Karpas-422 (cell line): Measurements from ENCODE around the gene ASH1L. TPM values are rescaled to one million over a fixed set of nuclear protein-coding genes. Genes with fewer than 3 reads are reported as not detected.

Experiments used
- DNase-seq: peaks from one replicate; pipeline ENCODE4 v3.0.0-alpha.2; 2015
- H2AFZ ChIP-seq: fragments of 200-600 bp; sonication (generic); 2 replicates; pipeline ENCODE4 v1.6.1; 2014; ENCODE audit warnings: antibody characterized with exemption, low read length, mixed read lengths
- H3K27ac ChIP-seq: fragments of 200-600 bp; sonication (generic); 2 replicates; pipeline ENCODE4 v1.5.1; 2014; ENCODE audit warnings: mild to moderate bottlenecking, low read length, moderate library complexity
- H3K27me3 ChIP-seq: fragments of 200-600 bp; sonication (generic); 2 replicates; pipeline ENCODE4 v1.6.1; 2014; ENCODE audit warnings: low read length, mixed read lengths
- H3K36me3 ChIP-seq: fragments of 200-600 bp; sonication (generic); 2 replicates; pipeline ENCODE4 v1.6.1; 2014; ENCODE audit warnings: low read length, mixed read lengths; ENCODE audit not compliant: insufficient read depth
- H3K4me1 ChIP-seq: fragments of 200-600 bp; sonication (generic); 2 replicates; pipeline ENCODE4 v1.6.1; 2014; ENCODE audit warnings: mild to moderate bottlenecking, low read length, mixed read lengths
- H3K4me2 ChIP-seq: fragments of 200-600 bp; sonication (generic); 2 replicates; pipeline ENCODE4 v1.6.1; 2014; ENCODE audit warnings: low read length, low read depth, mild to moderate bottlenecking; ENCODE audit not compliant: poor library complexity, severe bottlenecking
- H3K4me3 ChIP-seq: fragments of 200-600 bp; sonication (generic); 2 replicates; pipeline ENCODE4 v1.5.1; 2014; ENCODE audit warnings: mild to moderate bottlenecking, antibody characterized with exemption, low read length, mixed read lengths
- H3K79me2 ChIP-seq: fragments of 200-600 bp; sonication (generic); 2 replicates; pipeline ENCODE4 v1.6.1; 2014; ENCODE audit warnings: mild to moderate bottlenecking, low read length, mixed read lengths
- H3K9ac ChIP-seq: fragments of 200-600 bp; sonication (generic); 2 replicates; pipeline ENCODE4 v1.6.0; 2014; ENCODE audit warnings: low read length
- H3K9me2 ChIP-seq: fragments of 200-600 bp; sonication (generic), shearing (Covaris generic); replicated peaks from 2 replicates; pipeline ENCODE4 v1.6.0; 2014; ENCODE audit warnings: mild to moderate bottlenecking, low read length, moderate library complexity; ENCODE audit not compliant: insufficient read depth
- H3K9me3 ChIP-seq: fragments of 300-700, 200-600 bp; sonication (generic); 2 replicates; pipeline ENCODE4 v1.6.1; 2014; ENCODE audit warnings: low read length, mixed read lengths
- H4K20me1 ChIP-seq: fragments of 200-600 bp; sonication (generic); 2 replicates; pipeline ENCODE4 v1.6.1; 2014; ENCODE audit warnings: mild to moderate bottlenecking, antibody characterized with exemption, low read length, low read depth; ENCODE audit not compliant: insufficient read depth
- total RNA-seq: library from RNA; depleted of rRNA; stranded (reverse); fragments of >200 nt; shearing (Covaris generic); gene quantifications from 2 replicates; pipeline ENCODE4 v1.2.3, GENCODE V29; 2014; ENCODE audit warnings: low replicate concordance

Gene ASH1L
- total RNA-seq, 1 experiment from 2014 or later, result 45.1 TPM

GRCh38 chr1:155300553-155301329, 261.9 kb downstream of the ASH1L start:
- Histone ChIP-seq H3K4me2 (no peak overlapping the region), H2AFZ (no peak overlapping the region), H3K9me2 (no peaks in the 10 kb centered on the region), H3K27ac (no peak overlapping the region), H3K4me3 (no peak overlapping the region), H3K79me2 (no peaks in the 10 kb centered on the region), H3K9me3 (no peaks in the 10 kb centered on the region), H3K9ac (no peak overlapping the region), H3K27me3 (no peaks in the 10 kb centered on the region), H3K36me3 (no peaks in the 10 kb centered on the region), H4K20me1 (no peaks in the 10 kb centered on the region), H3K4me1 (peaks cover 2% of the 10 kb centered on the region; the same call in 1 of the 2 replicates)
- DNase-seq, result no peak

- Histone ChIP-seq H3K79me2 (no peaks in the 10 kb centered on the region), H4K20me1 (no peaks in the 10 kb centered on the region), H3K4me2 (no peak overlapping the region), H3K9ac (no peak overlapping the region), H3K36me3 (no peaks in the 10 kb centered on the region), H3K27me3 (no peaks in the 10 kb centered on the region), H3K4me3 (no peak overlapping the region), H3K27ac (no peak overlapping the region), H2AFZ (no peak overlapping the region), H3K9me3 (no peaks in the 10 kb centered on the region), H3K9me2 (no peaks in the 10 kb centered on the region), H3K4me1 (peaks cover 2% of the 10 kb centered on the region; the same call in 1 of the 2 replicates)
- no peak for DNase-seq
Measured at GRCh38 chr1:155300024-155300423, 262.6 kb downstream of the ASH1L start.

GRCh38 chr1:155297384-155297783, 265.2 kb downstream of the ASH1L start:
- H3K79me2 ChIP-seq, result no peaks in the 10 kb centered on the region
- peaks cover 2% of the 10 kb centered on the region; the same call in 1 of the 2 replicates for H3K4me1 ChIP-seq
- H3K9me2 ChIP-seq, result no peaks in the 10 kb centered on the region
- H3K36me3 ChIP-seq, result no peaks in the 10 kb centered on the region
- no peak overlapping the region for H2AFZ ChIP-seq
- H4K20me1 ChIP-seq, result no peaks in the 10 kb centered on the region
- H3K4me3 ChIP-seq, result no peak overlapping the region
- no peak overlapping the region for H3K9ac ChIP-seq
- no peaks in the 10 kb centered on the region for H3K9me3 ChIP-seq
- no peak overlapping the region for H3K27ac ChIP-seq
- no peak for DNase-seq
- H3K27me3 ChIP-seq, result no peaks in the 10 kb centered on the region
- no peak overlapping the region for H3K4me2 ChIP-seq

- H3K79me2 ChIP-seq, result no peaks in the 10 kb centered on the region
- H3K4me2 ChIP-seq, result no peak overlapping the region
- H3K9ac ChIP-seq, result no peak overlapping the region
- H3K27me3 ChIP-seq, result no peaks in the 10 kb centered on the region
- no peak overlapping the region for H2AFZ ChIP-seq
- H3K4me3 ChIP-seq, result no peak overlapping the region
- H3K27ac ChIP-seq, result no peak overlapping the region
- no peaks in the 10 kb centered on the region for H4K20me1 ChIP-seq
- H3K9me2 ChIP-seq, result no peaks in the 10 kb centered on the region
- H3K36me3 ChIP-seq, result no peaks in the 10 kb centered on the region
- DNase-seq, result no peak
- H3K9me3 ChIP-seq, result no peaks in the 10 kb centered on the region
- H3K4me1 ChIP-seq, result peaks cover 2% of the 10 kb centered on the region; the same call in 1 of the 2 replicates
Measured at GRCh38 chr1:155296661-155297060, 265.9 kb downstream of the ASH1L start.

GRCh38 chr1:155295942-155296267, 266.7 kb downstream of the ASH1L start:
- Histone ChIP-seq H3K9me3 (no peaks in the 10 kb centered on the region), H2AFZ (no peak overlapping the region), H3K4me2 (no peak overlapping the region), H3K4me1 (peaks cover 2% of the 10 kb centered on the region; the same call in 1 of the 2 replicates), H3K36me3 (no peaks in the 10 kb centered on the region), H4K20me1 (no peaks in the 10 kb centered on the region), H3K9ac (no peak overlapping the region), H3K27ac (no peak overlapping the region), H3K79me2 (no peaks in the 10 kb centered on the region), H3K27me3 (no peaks in the 10 kb centered on the region), H3K4me3 (no peak overlapping the region), H3K9me2 (no peaks in the 10 kb centered on the region)
- no peak for DNase-seq

- H3K4me2 ChIP-seq, result no peak overlapping the region
- H3K9ac ChIP-seq, result no peak overlapping the region
- no peaks in the 10 kb centered on the region for H4K20me1 ChIP-seq
- no peaks in the 10 kb centered on the region for H3K9me2 ChIP-seq
- H3K27ac ChIP-seq, result no peak overlapping the region
- H3K27me3 ChIP-seq, result no peaks in the 10 kb centered on the region
- no peaks in the 10 kb centered on the region for H3K79me2 ChIP-seq
- DNase-seq, result no peak
- no peak overlapping the region for H2AFZ ChIP-seq
- H3K36me3 ChIP-seq, result no peaks in the 10 kb centered on the region
- no peak overlapping the region for H3K4me3 ChIP-seq
- no peaks in the 10 kb centered on the region for H3K9me3 ChIP-seq
- peaks cover 2% of the 10 kb centered on the region; the same call in 1 of the 2 replicates for H3K4me1 ChIP-seq
Measured at GRCh38 chr1:155295183-155295941, 267.2 kb downstream of the ASH1L start.

- Histone ChIP-seq H3K4me1 (peaks cover 2% of the 10 kb centered on the region; the same call in 1 of the 2 replicates), H3K79me2 (no peaks in the 10 kb centered on the region), H2AFZ (no peak overlapping the region), H3K27me3 (no peaks in the 10 kb centered on the region), H3K4me2 (no peak overlapping the region), H3K9me2 (no peaks in the 10 kb centered on the region), H3K9ac (no peak overlapping the region), H3K9me3 (no peaks in the 10 kb centered on the region), H3K27ac (no peak overlapping the region), H3K4me3 (no peak overlapping the region), H4K20me1 (no peaks in the 10 kb centered on the region), H3K36me3 (no peaks in the 10 kb centered on the region)
- DNase-seq, result no peak
Measured at GRCh38 chr1:155294520-155295182, 268.0 kb downstream of the ASH1L start.
